ENCODE data around the gene CACFD1. TPM values are rescaled to one million over a fixed set of nuclear protein-coding genes. Genes with fewer than 3 reads are reported as not detected.

Gene CACFD1
- total RNA-seq, 2 experiments from 2014 or later: 1.3 to 1.4 TPM

Other genes starting within 250 kb of the CACFD1 start
- gene ABO, start 184.8 kb upstream of the CACFD1 start, total RNA-seq: not detected
- 10 to 100 TPM; 24.9 to 28.3 TPM for gene SURF6, start 123.8 kb upstream of the CACFD1 start, total RNA-seq
- 10 to 100 TPM; 23.4 to 29.0 TPM for gene MED22, start 111.8 kb upstream of the CACFD1 start, total RNA-seq
- 1,000 to 10,000 TPM; 3,479 to 3,507 TPM for gene RPL7A, start 111.8 kb upstream of the CACFD1 start, total RNA-seq
- 10 to 100 TPM; 22.1 to 25.3 TPM for gene SURF1, start 103.5 kb upstream of the CACFD1 start, total RNA-seq
- gene SURF2, start 103.4 kb upstream of the CACFD1 start, total RNA-seq: 10 to 100 TPM; 14.6 to 21.5 TPM
- gene SURF4, start 83.9 kb upstream of the CACFD1 start, total RNA-seq: 100 to 1,000 TPM; 219 to 239 TPM
- under 1 TPM; 0.45 to 0.52 TPM for gene STKLD1, start 83.6 kb upstream of the CACFD1 start, total RNA-seq
- gene REXO4, start 42.0 kb upstream of the CACFD1 start, total RNA-seq: 10 to 100 TPM; 35.3 to 36.7 TPM
- 1 to 10 TPM; 2.5 to 2.9 TPM for gene ADAMTS13, start 37.6 kb upstream of the CACFD1 start, total RNA-seq
- gene SLC2A6, start 19.1 kb downstream of the CACFD1 start, total RNA-seq: 1 to 10 TPM; 5.4 to 6.7 TPM
- not detected for gene MYMK, start 65.0 kb downstream of the CACFD1 start, total RNA-seq
- gene ADAMTSL2, start 74.7 kb downstream of the CACFD1 start, total RNA-seq: under 1 TPM; 0.11 to 0.25 TPM
- gene FAM163B, start 149.4 kb downstream of the CACFD1 start, total RNA-seq: not detected
- gene DBH, start 176.4 kb downstream of the CACFD1 start, total RNA-seq: not detected

Measured in activated CD8-positive, alpha-beta T cell treated with anti-CD3 and anti-CD28 coated beads for 36 hours (primary cell).